C4-2B (cell line): Measurements from ENCODE around the gene SOWAHB.

Experiments used
- ZFX ChIP-seq: fragments of 450-650 bp; IDR thresholded peaks from 2 replicates; pipeline ENCODE4 v1.6.1; 2017
- TF ChIP-seq, protein P1 (sequence below): fragments of 450-650 bp; conservative IDR thresholded peaks from 2 replicates; pipeline ENCODE4 v1.5.1; 2017; ENCODE audit warnings: mild to moderate bottlenecking

DNA sequence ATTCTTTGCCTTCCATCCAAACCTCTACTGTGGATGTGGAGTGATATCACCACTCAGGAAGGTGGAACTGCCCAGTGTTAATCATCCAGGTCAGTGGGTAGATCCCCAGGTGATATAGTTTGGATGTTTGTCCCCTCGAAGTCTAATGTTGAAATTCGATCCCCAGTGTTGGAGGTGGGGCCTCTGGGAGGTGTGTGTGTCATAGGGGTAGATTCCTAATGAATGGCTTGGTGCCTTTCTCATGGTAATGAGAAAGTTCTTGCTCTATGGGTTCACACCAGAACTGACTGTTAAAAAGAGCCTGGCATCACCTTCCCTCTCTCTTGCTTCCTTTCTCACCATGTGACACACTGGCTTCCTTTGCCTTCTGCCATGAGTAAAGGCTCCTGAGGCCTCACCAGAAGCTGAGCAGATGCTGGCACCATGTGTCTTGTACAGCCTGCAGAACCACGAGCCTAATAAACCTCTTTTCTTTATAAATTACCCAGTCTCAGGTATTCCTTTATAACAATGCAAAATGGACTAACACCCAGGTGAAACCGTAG lies 6.8 kb upstream of the SOWAHB start:
- TF ChIP-seq, protein P1, sequence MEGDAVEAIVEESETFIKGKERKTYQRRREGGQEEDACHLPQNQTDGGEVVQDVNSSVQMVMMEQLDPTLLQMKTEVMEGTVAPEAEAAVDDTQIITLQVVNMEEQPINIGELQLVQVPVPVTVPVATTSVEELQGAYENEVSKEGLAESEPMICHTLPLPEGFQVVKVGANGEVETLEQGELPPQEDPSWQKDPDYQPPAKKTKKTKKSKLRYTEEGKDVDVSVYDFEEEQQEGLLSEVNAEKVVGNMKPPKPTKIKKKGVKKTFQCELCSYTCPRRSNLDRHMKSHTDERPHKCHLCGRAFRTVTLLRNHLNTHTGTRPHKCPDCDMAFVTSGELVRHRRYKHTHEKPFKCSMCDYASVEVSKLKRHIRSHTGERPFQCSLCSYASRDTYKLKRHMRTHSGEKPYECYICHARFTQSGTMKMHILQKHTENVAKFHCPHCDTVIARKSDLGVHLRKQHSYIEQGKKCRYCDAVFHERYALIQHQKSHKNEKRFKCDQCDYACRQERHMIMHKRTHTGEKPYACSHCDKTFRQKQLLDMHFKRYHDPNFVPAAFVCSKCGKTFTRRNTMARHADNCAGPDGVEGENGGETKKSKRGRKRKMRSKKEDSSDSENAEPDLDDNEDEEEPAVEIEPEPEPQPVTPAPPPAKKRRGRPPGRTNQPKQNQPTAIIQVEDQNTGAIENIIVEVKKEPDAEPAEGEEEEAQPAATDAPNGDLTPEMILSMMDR = no peak
- no peak for TF ChIP-seq ZFX
